IMR-90 (cell line): ENCODE measurements around the gene ELF5. TPM values are rescaled to one million over a fixed set of nuclear protein-coding genes. Genes with fewer than 3 reads are reported as not detected.

Experiments
- ATAC-seq: fragments of 200-7000 bp; cut with Tn5 transposase; 2 replicates; pipeline ENCODE4 v1.9.1; 2020; ENCODE audit warnings: low read depth, mild to moderate bottlenecking, moderate library complexity
- BruUV-seq: library from RNA; stranded (reverse); fragments of 400-500 nt; replicated peaks from 2 replicates; lab custom pipeline; 2021; lab: Mats Ljungman, UMichigan
- CTCF ChIA-PET: fragments of 300-600 bp; formaldehyde crosslinking; extraction: SDS; loops from one replicate; lab custom pipeline; 2021; ENCODE audit warnings: antibody characterized with exemption; lab: Yijun Ruan, JAX
- POLR2A ChIA-PET: fragments of 300-600 bp; sonication (Branson Sonifier 250); formaldehyde crosslinking; loops from one replicate; lab custom pipeline; 2022; ENCODE audit warnings: antibody characterized with exemption; ENCODE audit not compliant: unreplicated experiment; lab: Charles Lee
- DNase-seq: peaks from one replicate; pipeline ENCODE4 v3.0.0; 2013
- H2AFZ ChIP-seq: replicated peaks from 2 replicates; pipeline ENCODE3; 2013; ENCODE audit warnings: low read length, mild to moderate bottlenecking; ENCODE audit not compliant: poor library complexity
- H2AK5ac ChIP-seq: 2 replicates; pipeline ENCODE4 v1.6.1; 2013; ENCODE audit warnings: low read depth, low read length, inconsistent platforms
- H2AK9ac ChIP-seq: replicated peaks from 2 replicates; pipeline ENCODE3; 2013; ENCODE audit warnings: mild to moderate bottlenecking, low read depth, low read length, moderate library complexity; ENCODE audit not compliant: poor library complexity
- H2BK120ac ChIP-seq: 2 replicates; pipeline ENCODE4 v1.6.1; 2013; ENCODE audit warnings: low read depth, low read length, inconsistent platforms
- H2BK15ac ChIP-seq: 3 replicates; pipeline ENCODE4 v1.6.1; 2013; ENCODE audit warnings: low read depth, low read length, inconsistent platforms
- H2BK20ac ChIP-seq: 2 replicates; pipeline ENCODE4 v1.6.1; 2013; ENCODE audit warnings: low read depth, mild to moderate bottlenecking, inconsistent platforms, low read length, moderate library complexity
- H2BK5ac ChIP-seq: 2 replicates; pipeline ENCODE4 v1.6.1; 2013; ENCODE audit warnings: mild to moderate bottlenecking, low read depth, low read length, inconsistent platforms; ENCODE audit not compliant: poor library complexity, severe bottlenecking
- H3K14ac ChIP-seq: replicated peaks from 2 replicates; pipeline ENCODE4 v1.6.1; 2013; ENCODE audit warnings: low read depth, low read length, inconsistent platforms
- H3K18ac ChIP-seq: 2 replicates; pipeline ENCODE4 v1.6.1; 2013; ENCODE audit warnings: low read depth, low read length, control low read depth
- H3K23ac ChIP-seq: 2 replicates; pipeline ENCODE4 v1.6.1; 2013; ENCODE audit warnings: low read depth, low read length, inconsistent platforms
- H3K27ac ChIP-seq: 2 replicates; pipeline ENCODE4 v1.5.1; 2013; ENCODE audit warnings: mild to moderate bottlenecking, control low read depth, low read length; ENCODE audit not compliant: insufficient read depth
- H3K27me3 ChIP-seq: 2 replicates; pipeline ENCODE4 v1.6.1; 2013; ENCODE audit warnings: low read length; ENCODE audit not compliant: control insufficient read depth, insufficient read depth
- H3K36me3 ChIP-seq: 2 replicates; pipeline ENCODE4 v1.6.1; 2013; ENCODE audit warnings: low read length, mixed read lengths; ENCODE audit not compliant: control insufficient read depth, insufficient read depth
- H3K4ac ChIP-seq: 2 replicates; pipeline ENCODE4 v1.6.1; 2013; ENCODE audit warnings: low read depth, low read length, inconsistent platforms
- H3K4me1 ChIP-seq: 2 replicates; pipeline ENCODE4 v1.6.1; 2013; ENCODE audit warnings: low read length, mixed read lengths; ENCODE audit not compliant: control insufficient read depth, insufficient read depth
- H3K4me2 ChIP-seq: 2 replicates; pipeline ENCODE4 v1.6.1; 2013; ENCODE audit warnings: low read depth, mild to moderate bottlenecking, control low read depth, low read length, moderate library complexity
- H3K4me3 ChIP-seq: 2 replicates; pipeline ENCODE4 v1.5.1; 2013; ENCODE audit warnings: low read depth, mild to moderate bottlenecking, control low read depth, low read length, moderate library complexity; ENCODE audit not compliant: insufficient read depth
- H3K56ac ChIP-seq: 2 replicates; pipeline ENCODE4 v1.6.1; 2013; ENCODE audit warnings: low read length, inconsistent platforms; ENCODE audit not compliant: insufficient read depth; ENCODE audit errors: extremely low read depth
- H3K79me1 ChIP-seq, 2 experiments: 2 replicates each; pipeline ENCODE4 v1.6.1; 2013; ENCODE audit warnings: low read length in 2 of 2, inconsistent platforms in 1 of 2, low read depth in 1 of 2
- H3K9ac ChIP-seq: 2 replicates; pipeline ENCODE4 v1.6.1; 2013; ENCODE audit warnings: low read depth, low read length, control low read depth
- H3K9me1 ChIP-seq: 2 replicates; pipeline ENCODE4 v1.6.1; 2013; ENCODE audit warnings: low read length, inconsistent platforms; ENCODE audit not compliant: insufficient read depth
- H3K9me3 ChIP-seq: 2 replicates; pipeline ENCODE4 v1.6.1; 2013; ENCODE audit warnings: low read length; ENCODE audit not compliant: control insufficient read depth, insufficient read depth
- H4K20me1 ChIP-seq: 2 replicates; pipeline ENCODE4 v1.6.1; 2013; ENCODE audit warnings: low read length, inconsistent platforms; ENCODE audit not compliant: insufficient read depth
- H4K5ac ChIP-seq: 2 replicates; pipeline ENCODE4 v1.6.1; 2013; ENCODE audit warnings: mild to moderate bottlenecking, low read depth, low read length, control low read depth
- H4K8ac ChIP-seq, 2 experiments: 2 replicates each; pipeline ENCODE4 v1.6.1; 2013; ENCODE audit warnings: low read depth in 2 of 2, low read length in 2 of 2, control low read depth in 1 of 2, inconsistent platforms in 1 of 2
- H4K91ac ChIP-seq: 2 replicates; pipeline ENCODE4 v1.6.1; 2013; ENCODE audit warnings: low read depth, low read length, inconsistent platforms; ENCODE audit not compliant: insufficient read depth
- BHLHE40 ChIP-seq: fragments of 150-350 bp; IDR thresholded peaks from 2 replicates; pipeline ENCODE4 v1.6.1; 2016; ENCODE audit warnings: mild to moderate bottlenecking, low read depth, low read length
- CEBPB ChIP-seq: IDR thresholded peaks from 2 replicates; pipeline ENCODE4 v1.6.1; 2012; ENCODE audit warnings: low read depth, low read length, improper control_type of control experiment
- CHD1 ChIP-seq: IDR thresholded peaks from 2 replicates; pipeline ENCODE4 v1.6.1; 2012; ENCODE audit warnings: low read depth, low read length, improper control_type of control experiment
- FOS ChIP-seq: fragments of 150-350 bp; IDR thresholded peaks from 2 replicates; pipeline ENCODE4 v1.6.1; 2016; ENCODE audit warnings: low read depth, low read length
- MAFK ChIP-seq: IDR thresholded peaks from 2 replicates; pipeline ENCODE4 v1.6.1; 2012; ENCODE audit warnings: low read depth, low read length, improper control_type of control experiment
- MAZ ChIP-seq: IDR thresholded peaks from 2 replicates; pipeline ENCODE4 v1.6.1; 2012; ENCODE audit warnings: low read depth, mild to moderate bottlenecking, low read length, improper control_type of control experiment, moderate library complexity, borderline replicate concordance
- MXI1 ChIP-seq: IDR thresholded peaks from 2 replicates; pipeline ENCODE4 v1.6.1; 2012; ENCODE audit warnings: low read depth, mild to moderate bottlenecking, low read length, moderate library complexity, borderline replicate concordance
- NFE2L2 ChIP-seq: fragments of 150-350 bp; IDR thresholded peaks from 2 replicates; pipeline ENCODE4 v1.6.1; 2016; ENCODE audit warnings: low read depth, mild to moderate bottlenecking, low read length
- POLR2A ChIP-seq: IDR thresholded peaks from 2 replicates; pipeline ENCODE4 v1.6.1; 2012; ENCODE audit warnings: mild to moderate bottlenecking, low read depth, low read length
- RCOR1 ChIP-seq: IDR thresholded peaks from 2 replicates; pipeline ENCODE4 v1.6.1; 2012; ENCODE audit warnings: mild to moderate bottlenecking, low read length, improper control_type of control experiment; ENCODE audit not compliant: insufficient replicate concordance
- RFX5 ChIP-seq: IDR thresholded peaks from 2 replicates; pipeline ENCODE4 v1.8.0; 2012; ENCODE audit warnings: low read depth, mild to moderate bottlenecking, low read length, moderate library complexity
- SMC3 ChIP-seq: fragments of 150-350 bp; IDR thresholded peaks from 2 replicates; pipeline ENCODE4 v1.6.1; 2016; ENCODE audit warnings: low read depth, mild to moderate bottlenecking, antibody characterized with exemption, low read length, moderate library complexity
- WGBS, 2 experiments: methylation state at CpG; one replicate each; pipeline versions ENCODE4 v1.1.5 to v1.1.7; 2013; ENCODE audit warnings: missing lambda C conversion rate in 2 of 2; ENCODE audit not compliant: insufficient read length in 1 of 2; ENCODE audit errors: extremely low coverage in 2 of 2; 5-methylcytosine and 5-hydroxymethylcytosine counted together
- dilution Hi-C: fragments of 300-500 bp; cut with HindIII; formaldehyde crosslinking; loops from one replicate; pipeline ENCODE4 v1.14.3; 2018; ENCODE audit warnings: low sequenced_read_pairs; ENCODE audit not compliant: unreplicated experiment
- in situ Hi-C: fragments of 300-500 bp; cut with MboI; formaldehyde crosslinking; loops from 3 replicates; pipeline ENCODE4 v1.14.3; 2019; ENCODE audit warnings: low sequenced_read_pairs, inconsistent platforms, mixed read lengths
- intact Hi-C: fragments of 100-400 bp; cut with micrococcal nuclease; formaldehyde crosslinking; loops from 2 replicates; pipeline ENCODE4 v1.10.0; 2022
- polyA plus RNA-seq, 3 experiments: library from polyadenylated mRNA; depleted of rRNA; stranded (reverse); fragments of >200 nt; gene quantifications; 2 replicates each; pipeline ENCODE4 v1.2.3, GENCODE V29; 2012; ENCODE audit warnings: low replicate concordance in 1 of 3
- total RNA-seq: library from RNA; depleted of rRNA; stranded (reverse); fragments of >200 nt; gene quantifications from 2 replicates; pipeline ENCODE4 v1.2.3, GENCODE V29; 2012
- TF ChIP-seq, protein P1 (sequence below): conservative IDR thresholded peaks from 2 replicates; pipeline ENCODE4 v1.5.1; 2012; ENCODE audit warnings: mild to moderate bottlenecking, low read depth, low read length, improper control_type of control experiment
- TF ChIP-seq, protein P2 (sequence below): fragments of 150-350 bp; IDR thresholded peaks from 2 replicates; pipeline ENCODE4 v1.6.1; 2017; ENCODE audit warnings: mild to moderate bottlenecking, antibody characterized with exemption, low read length, low read depth

Gene ELF5
- total and polyA plus RNA-seq, 2 of the 4 experiments (the other 2 are of a cell fraction): not detected

DNA sequence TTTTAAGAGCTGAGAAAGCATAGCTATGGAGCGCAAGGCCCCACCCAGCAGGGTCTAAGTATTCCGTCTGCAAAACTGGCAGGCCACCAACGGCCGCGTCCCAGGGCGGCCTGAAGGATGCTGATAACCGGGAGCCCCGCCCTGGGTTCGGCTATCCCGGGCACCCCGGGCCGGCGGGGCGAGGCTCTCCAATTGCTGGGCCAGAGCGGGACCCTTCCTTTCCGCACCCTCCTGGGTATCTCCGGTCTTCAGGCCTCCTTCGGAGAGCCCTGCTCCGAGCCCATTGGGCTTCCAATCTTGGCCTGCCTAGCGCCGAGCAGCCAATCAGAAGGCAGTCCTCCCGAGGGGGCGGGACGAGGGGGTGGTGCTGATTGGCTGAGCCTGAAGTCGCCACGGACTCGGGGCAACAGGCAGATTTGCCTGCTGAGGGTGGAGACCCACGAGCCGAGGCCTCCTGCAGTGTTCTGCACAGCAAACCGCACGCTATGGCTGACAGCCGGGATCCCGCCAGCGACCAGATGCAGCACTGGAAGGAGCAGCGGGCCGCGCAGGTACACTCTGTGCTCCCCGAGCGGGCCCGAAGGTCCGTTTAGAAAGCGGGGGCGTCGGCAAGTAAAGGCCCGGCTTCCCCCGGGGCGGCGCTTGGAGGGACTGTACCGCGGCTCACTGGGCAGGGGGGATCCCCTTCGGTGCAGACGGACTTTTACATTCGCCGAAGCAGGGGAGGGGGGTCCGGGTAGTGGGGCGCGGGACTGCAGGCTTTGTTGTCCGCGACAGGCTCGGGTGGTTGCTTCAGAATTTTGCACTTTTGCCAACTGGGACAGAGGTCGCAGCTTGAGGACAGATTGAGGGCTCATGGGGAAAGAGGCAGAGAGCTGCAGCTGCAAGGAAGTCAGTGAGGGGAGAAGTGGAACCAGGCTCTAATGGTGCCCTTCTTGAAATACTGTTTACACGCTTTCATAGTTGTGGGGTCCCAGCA lies 74.8 kb downstream of the ELF5 start, which contains the start of gene CAT:
CAT (plus strand) TSS at position 406 of the 979 bp plus-strand sequence; CDS start at position 486, 80 bp downstream.
- 3% methylated on average over 20 of the region's 62 CpGs; no CpG with 5 or more reads in 1 of the 2 experiments for WGBS, 2 experiments
- H3K14ac ChIP-seq: peak within 1 kb of the TSS; percentile 69
- no peaks in the 10 kb centered on the region for H3K36me3 ChIP-seq
- H3K4me2 ChIP-seq: peak within 1 kb of the TSS; percentile 96
- H4K91ac ChIP-seq: peak within 1 kb of the TSS; percentile 59
- DNase-seq (peak; percentile 97), ATAC-seq (peak; percentile 99)
- H2BK20ac ChIP-seq: no peak within 1 kb of the TSS
- peaks cover 8 to 40% of the 10 kb centered on the region in 2 experiments; a peak in 3 of 4 replicates for H3K79me1 ChIP-seq
- peak within 1 kb of the TSS; percentile 51; the same call in 1 of the 2 replicates for H3K18ac ChIP-seq
- POLR2A ChIA-PET: interaction anchor here (0.5 kb wide), 1 partner anchor 75 kb away, joined by 6 read pairs; no protein-coding TSS in a partner anchor
- H3K27me3 ChIP-seq: no peaks in the 10 kb centered on the region
- H2BK5ac ChIP-seq: peak within 1 kb of the TSS; percentile 84
- dilution Hi-C loops: no loop called here
- peak within 1 kb of the TSS; percentile 96 for H2AFZ ChIP-seq
- H3K4me1 ChIP-seq: no peaks in the 10 kb centered on the region; the same call in 1 of the 2 replicates
- no peak within 1 kb of the TSS for H2BK15ac ChIP-seq
- peak within 1 kb of the TSS in 1 of 2 experiments; percentile 52; a peak in 2 of 4 replicates for H4K8ac ChIP-seq
- peak within 1 kb of the TSS; percentile 45 for H2BK120ac ChIP-seq
- intact Hi-C loops: no loop called here
- peak within 1 kb of the TSS; percentile 89 for H3K4me3 ChIP-seq
- H3K27ac ChIP-seq: peak within 1 kb of the TSS; percentile 80
- H4K20me1 ChIP-seq: peaks cover 10% of the 10 kb centered on the region; the same call in 1 of the 2 replicates
- H3K9ac ChIP-seq: peak within 1 kb of the TSS; percentile 72
- peak within 1 kb of the TSS; percentile 82 for H3K4ac ChIP-seq
- no TSS peak for BruUV-seq
- in situ Hi-C loops: no loop called here
- H4K5ac ChIP-seq: peak within 1 kb of the TSS; percentile 65
- peak within 1 kb of the TSS; percentile 86 for H3K23ac ChIP-seq
- no peaks in the 10 kb centered on the region for H3K9me3 ChIP-seq
- peaks cover 6% of the 10 kb centered on the region; the same call in 1 of the 2 replicates for H3K9me1 ChIP-seq
- peak within 1 kb of the TSS; percentile 83 for H2AK9ac ChIP-seq
- CTCF ChIA-PET: interaction anchor here (0.6 to 0.8 kb wide), 2 partner anchors 30 to 63 kb away, joined by 3 to 4 read pairs; no protein-coding TSS in a partner anchor
- peak within 1 kb of the TSS; percentile 50 for H3K56ac ChIP-seq
- H2AK5ac ChIP-seq: no peak within 1 kb of the TSS; the same call in 1 of the 2 replicates
- TF ChIP-seq MAFK (no peak), RCOR1 (no peak), FOS (peak; percentile 41; the same call in 1 of the 2 replicates), BHLHE40 (0 out of 2 replicates have a peak, but pooled peaks have one; percentile 29), NFE2L2 (no peak), MXI1 (peak; percentile 86; the same call in 1 of the 2 replicates), RFX5 (0 out of 2 replicates have a peak, but pooled peaks have one; percentile 42), SMC3 (no peak), POLR2A (0 out of 2 replicates have a peak, but pooled peaks have one; percentile 45), CHD1 (no peak), CEBPB (peak; percentile 70), MAZ (peak; percentile 14; the same call in 1 of the 2 replicates)
- TF ChIP-seq, protein P1, sequence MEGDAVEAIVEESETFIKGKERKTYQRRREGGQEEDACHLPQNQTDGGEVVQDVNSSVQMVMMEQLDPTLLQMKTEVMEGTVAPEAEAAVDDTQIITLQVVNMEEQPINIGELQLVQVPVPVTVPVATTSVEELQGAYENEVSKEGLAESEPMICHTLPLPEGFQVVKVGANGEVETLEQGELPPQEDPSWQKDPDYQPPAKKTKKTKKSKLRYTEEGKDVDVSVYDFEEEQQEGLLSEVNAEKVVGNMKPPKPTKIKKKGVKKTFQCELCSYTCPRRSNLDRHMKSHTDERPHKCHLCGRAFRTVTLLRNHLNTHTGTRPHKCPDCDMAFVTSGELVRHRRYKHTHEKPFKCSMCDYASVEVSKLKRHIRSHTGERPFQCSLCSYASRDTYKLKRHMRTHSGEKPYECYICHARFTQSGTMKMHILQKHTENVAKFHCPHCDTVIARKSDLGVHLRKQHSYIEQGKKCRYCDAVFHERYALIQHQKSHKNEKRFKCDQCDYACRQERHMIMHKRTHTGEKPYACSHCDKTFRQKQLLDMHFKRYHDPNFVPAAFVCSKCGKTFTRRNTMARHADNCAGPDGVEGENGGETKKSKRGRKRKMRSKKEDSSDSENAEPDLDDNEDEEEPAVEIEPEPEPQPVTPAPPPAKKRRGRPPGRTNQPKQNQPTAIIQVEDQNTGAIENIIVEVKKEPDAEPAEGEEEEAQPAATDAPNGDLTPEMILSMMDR: no peak
- TF ChIP-seq, protein P2, sequence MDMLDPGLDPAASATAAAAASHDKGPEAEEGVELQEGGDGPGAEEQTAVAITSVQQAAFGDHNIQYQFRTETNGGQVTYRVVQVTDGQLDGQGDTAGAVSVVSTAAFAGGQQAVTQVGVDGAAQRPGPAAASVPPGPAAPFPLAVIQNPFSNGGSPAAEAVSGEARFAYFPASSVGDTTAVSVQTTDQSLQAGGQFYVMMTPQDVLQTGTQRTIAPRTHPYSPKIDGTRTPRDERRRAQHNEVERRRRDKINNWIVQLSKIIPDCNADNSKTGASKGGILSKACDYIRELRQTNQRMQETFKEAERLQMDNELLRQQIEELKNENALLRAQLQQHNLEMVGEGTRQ: no peak
